NCI-H524 (cell line): Measurements from ENCODE around the gene LYAR.
"Not testable (repeated sequence)": the region's sequence is repeated elsewhere in the genome, so short reads cannot be mapped to it uniquely, and the experiment has no call there.

Source experiments
- DNase-seq, 2 experiments: peaks; one replicate each; lab custom pipeline; 2025; lab: John Stamatoyannopoulos, UW

LYAR gene

GRCh38 chr4:4260185-4260751, 29.7 kb downstream of the LYAR start:
- DNase-seq = peak; percentile 8 to 77

- no peak for DNase-seq
Measured at GRCh38 chr4:4259484-4260100, 30.4 kb downstream of the LYAR start.

- DNase-seq = not testable (repeated sequence)
Measured at GRCh38 chr4:4257705-4258104, 32.2 kb downstream of the LYAR start.

- DNase-seq = no peak
Measured at GRCh38 chr4:4256799-4257198, 33.2 kb downstream of the LYAR start.

- no peak for DNase-seq
Measured at GRCh38 chr4:4254666-4255065, 35.3 kb downstream of the LYAR start.

GRCh38 chr4:4254199-4254598, 35.8 kb downstream of the LYAR start:
- peak; percentile 62 to 82 for DNase-seq

GRCh38 chr4:4249866-4250265, 40.1 kb downstream of the LYAR start:
- no peak for DNase-seq

GRCh38 chr4:4249342-4249741, 40.6 kb downstream of the LYAR start:
- not testable (repeated sequence) for DNase-seq

GRCh38 chr4:4248885-4249203, 41.1 kb downstream of the LYAR start:
- DNase-seq = no peak

GRCh38 chr4:4248029-4248884, 41.7 kb downstream of the LYAR start, which contains the start of gene TMEM128:
TMEM128 (minus strand) TSS chr4:4248223; CDS start chr4:4248202, 21 bp downstream.
- DNase-seq = peak; percentile 84 to 88

- no peak for DNase-seq
Measured at GRCh38 chr4:4247696-4248028, 42.3 kb downstream of the LYAR start.

GRCh38 chr4:4245172-4245571, 44.8 kb downstream of the LYAR start:
- DNase-seq = no peak

GRCh38 chr4:4239551-4239950, 50.4 kb downstream of the LYAR start:
- DNase-seq = not testable (repeated sequence)

- no peak for DNase-seq
Measured at GRCh38 chr4:4233610-4234009, 56.3 kb downstream of the LYAR start.

- no peak for DNase-seq
Measured at GRCh38 chr4:4228356-4228668, 61.6 kb downstream of the LYAR start.

- DNase-seq = no peak
Measured at GRCh38 chr4:4227510-4228355, 62.2 kb downstream of the LYAR start.

GRCh38 chr4:4226606-4227438, 63.1 kb downstream of the LYAR start, which contains the start of gene OTOP1:
OTOP1 (minus strand) TSS chr4:4226929; CDS start chr4:4226864, 65 bp downstream.
- no peak for DNase-seq

GRCh38 chr4:4225915-4226605, 63.9 kb downstream of the LYAR start:
- peak in 1 of 2 experiments; percentile 32 for DNase-seq
